Inflammatory macrophage treated with lipopolysaccharide for 4 hours (primary cell): ENCODE measurements around the gene TYMP.

Source experiments
- DNase-seq: peaks from one replicate; pipeline ENCODE4 v3.0.0-alpha.2; 2020

The TYMP gene

DNA sequence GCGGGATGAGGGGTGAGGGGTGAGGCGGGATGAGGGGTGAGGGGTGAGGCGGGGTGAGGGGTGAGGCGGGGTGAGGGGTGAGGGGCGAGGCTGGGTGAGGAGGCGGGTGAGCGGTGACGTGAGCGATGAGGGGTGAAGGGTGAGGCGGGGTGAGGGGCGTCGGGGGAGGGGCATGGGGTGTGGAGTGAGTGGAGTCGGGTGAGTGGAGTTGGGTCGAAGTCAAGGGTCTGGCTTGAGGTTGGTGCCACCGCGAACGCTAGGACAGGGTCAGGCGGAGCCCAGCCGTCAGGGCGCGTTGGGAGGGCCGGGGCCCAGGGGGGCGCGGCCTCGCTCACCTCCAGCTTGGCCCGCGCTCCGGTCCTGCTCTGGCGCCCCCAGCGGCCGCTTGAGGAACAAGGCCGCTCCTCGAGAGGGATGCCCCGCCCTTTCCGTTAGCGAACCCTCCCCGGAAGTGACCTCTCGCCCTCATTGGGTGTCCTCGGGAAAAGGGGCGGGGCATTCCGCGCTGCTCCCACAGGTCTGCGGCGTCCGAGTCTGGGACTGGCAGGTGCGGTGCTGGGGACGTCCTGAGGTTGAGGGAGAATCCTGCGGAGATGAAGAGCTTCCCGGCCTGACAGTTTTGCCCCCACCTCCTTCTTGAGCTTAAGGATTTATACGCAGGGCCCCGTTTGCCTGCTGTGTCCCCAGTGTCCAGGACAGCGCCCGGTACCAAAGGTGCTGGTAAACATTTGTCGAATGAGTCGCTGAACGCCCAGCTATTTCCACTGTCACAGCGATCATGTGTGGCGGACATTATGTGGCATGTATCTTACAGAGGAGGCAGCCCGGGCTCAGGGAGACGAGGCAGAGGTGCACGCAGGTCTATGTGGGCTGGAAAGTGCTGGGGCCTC lies 33.0 kb upstream of the TYMP start, which contains the start of gene SYCE3:
TSS of gene SYCE3 (minus strand) at position 397 of the 890 bp plus-strand sequence. CDS start 6,514 bp downstream, outside the sequence.
- peak; percentile 96 for DNase-seq

DNA sequence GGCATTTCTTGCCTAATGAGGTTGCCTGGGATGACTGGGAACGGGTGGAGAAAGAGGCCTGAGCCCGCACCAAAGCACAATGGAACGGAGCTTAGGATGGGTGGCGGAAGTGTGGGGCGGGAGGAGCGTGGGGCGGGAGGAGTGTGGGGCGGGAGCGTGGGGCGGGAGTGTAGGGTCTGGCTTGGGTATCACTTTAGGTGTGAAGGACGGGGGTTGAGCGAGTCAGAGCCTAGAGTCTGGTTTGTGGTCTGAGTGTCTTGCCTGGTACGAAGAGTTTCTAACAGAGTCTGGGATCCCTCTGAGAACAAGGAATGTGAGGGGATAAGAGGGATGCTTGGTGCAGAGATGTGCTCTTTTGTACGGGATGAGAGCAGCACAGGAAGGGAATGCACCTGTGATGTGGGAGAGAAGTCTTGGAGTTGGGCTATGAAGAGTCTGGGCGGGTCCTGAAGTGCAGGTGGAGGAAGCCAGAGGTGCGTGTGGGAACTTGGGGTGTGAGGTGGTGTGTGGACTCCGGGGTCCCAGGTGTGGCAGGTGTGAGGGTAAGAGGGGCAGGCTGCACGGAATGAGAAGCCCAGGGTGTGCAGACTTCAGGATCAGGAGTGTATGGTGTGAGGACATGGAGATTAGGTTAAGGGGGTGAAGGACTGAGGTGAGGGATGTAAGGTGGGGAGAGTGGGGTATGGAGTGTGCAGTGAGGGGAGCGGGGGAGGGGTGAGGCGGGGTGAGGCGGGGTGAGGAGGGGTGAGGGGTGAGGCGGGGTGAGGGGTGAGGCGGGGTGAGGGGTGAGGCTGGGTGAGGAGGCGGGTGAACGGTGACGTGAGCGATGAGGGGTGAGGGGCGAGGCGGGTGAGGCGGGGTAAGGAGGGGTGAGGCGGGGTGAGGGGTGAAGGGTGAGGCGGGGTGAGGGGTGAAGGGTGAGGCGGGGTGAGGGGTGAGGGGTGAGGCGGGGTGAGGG lies 31.9 kb upstream of the TYMP start:
- no peak for DNase-seq

DNA sequence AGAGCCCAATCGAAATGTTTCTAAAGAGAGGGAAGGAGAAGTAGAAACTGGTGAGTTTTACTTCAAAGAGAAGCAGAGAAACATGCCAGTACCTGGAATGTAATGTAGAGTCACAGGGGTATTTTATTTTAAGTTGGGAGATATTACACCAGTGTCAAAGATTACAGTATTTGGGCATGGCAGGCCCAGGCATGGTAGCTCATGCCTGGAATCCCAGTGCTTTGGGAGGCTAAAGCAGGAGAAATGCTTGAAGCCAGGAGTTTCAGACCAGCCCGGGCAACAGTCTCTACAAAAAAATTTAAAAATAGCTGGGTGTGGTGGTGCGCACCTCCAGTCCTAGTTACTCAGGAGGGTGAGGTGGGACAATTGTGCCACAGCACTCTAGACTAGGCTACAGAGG lies 30.2 kb upstream of the TYMP start:
- no peak for DNase-seq

DNA sequence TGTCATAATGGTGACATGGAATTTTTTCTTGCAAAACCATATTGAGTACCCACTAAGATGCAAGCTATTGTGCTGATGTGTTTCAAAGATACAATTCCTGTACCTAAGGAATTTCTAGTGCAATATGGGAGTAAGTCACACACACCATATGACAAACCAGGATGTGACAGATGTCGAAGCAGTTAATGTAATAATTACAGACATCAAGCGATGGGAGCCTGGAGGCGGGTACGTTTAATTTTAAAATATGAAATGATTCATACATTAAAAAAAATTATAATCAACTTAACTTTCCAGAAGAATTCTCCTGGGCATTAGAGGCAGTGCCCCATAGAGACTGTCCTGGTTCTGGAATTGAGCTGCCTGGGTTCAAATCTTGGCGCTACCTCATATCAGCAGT lies 26.9 kb upstream of the TYMP start:
- no peak for DNase-seq

DNA sequence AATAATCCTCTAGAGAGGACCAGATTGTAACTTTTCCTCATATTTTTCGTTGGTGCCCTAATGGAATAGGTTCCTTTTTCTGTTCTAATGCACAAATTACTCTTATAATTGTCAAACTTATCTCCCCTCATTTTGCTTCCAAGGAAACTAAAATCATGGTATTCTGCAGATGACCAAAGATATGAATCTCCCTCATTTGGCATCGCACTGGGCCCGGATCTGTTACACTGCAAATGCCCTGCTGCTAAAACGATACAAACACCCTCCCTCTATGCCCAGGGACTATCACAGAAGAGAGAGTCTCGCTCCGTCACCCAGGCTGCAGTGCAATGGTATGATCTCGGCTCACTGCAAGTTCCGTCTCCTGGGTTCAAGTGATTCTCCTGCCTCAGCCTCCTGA lies 23.5 kb upstream of the TYMP start:
- no peak for DNase-seq

DNA sequence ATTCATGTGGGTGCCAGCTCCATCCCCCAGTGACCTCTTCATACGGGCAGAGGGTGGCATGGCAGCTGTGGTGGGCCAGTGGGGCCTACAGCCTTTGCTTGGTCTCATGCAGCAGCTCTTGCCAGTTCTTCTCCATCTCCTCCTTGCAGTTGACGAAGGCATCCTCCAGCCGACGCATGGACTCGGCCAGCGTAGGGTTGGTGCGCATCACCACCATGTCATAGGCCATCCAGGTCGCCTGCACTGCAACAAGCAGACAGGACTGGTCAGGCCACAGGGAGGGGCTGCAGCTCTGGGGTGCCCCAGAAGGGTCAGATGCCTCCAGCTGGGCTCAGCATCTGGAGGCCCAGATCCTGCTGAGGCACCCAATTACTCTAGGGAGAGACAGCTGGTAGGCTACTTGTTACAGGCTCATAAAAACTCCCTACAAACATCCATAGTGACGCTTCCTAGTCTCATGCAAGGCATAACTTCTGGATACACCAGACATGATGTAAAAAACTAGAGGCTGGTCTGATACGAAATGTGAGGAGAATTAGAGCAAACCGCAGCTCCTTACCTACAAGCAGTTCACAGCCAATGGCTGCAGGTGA lies 21.4 kb upstream of the TYMP start:
- DNase-seq = no peak

DNA sequence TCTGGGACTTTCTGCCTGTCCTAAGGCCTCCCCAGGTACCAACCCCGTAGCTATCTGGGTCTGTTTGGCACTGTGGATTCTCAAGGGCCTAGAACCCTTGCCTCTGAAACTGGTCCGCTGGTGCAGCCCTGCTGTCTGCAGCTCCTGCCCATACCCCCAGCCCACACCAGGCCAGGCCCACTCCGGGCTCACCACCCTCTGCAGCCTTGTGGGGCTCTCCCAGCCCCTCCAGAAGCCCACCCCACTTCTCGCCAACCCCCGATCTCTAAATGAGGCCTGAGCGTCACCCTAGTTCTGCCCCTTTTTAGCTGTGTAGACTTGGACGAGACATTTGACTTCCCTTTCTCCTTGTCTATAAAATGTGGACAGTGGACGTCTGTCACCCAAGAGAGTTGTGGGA lies 20.6 kb upstream of the TYMP start:
- DNase-seq = no peak

DNA sequence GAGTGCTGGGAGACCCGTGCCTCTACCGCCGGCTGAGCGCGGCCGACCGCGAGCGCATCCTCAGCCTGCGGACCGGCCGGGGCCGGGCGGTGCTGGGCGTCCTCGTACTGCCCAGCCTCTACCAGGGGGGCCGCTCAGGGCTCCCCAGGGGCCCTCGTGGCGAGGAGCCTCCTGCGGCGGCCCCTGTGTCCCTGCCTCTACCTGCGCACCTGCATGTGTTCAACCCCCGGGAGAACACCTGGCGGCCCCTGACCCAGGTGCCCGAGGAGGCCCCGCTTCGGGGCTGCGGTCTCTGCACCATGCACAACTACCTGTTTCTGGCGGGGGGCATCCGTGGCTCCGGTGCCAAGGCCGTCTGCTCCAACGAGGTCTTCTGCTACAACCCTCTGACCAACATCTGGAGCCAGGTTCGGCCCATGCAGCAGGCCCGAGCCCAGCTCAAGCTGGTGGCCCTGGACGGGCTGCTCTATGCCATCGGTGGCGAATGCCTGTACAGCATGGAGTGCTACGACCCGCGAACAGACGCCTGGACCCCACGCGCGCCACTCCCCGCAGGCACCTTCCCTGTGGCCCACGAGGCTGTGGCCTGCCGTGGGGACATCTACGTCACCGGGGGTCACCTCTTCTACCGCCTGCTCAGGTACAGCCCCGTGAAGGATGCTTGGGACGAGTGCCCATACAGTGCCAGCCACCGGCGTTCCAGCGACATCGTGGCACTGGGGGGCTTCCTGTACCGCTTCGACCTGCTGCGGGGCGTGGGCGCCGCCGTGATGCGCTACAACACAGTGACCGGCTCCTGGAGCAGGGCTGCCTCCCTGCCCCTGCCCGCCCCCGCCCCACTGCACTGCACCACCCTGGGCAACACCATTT lies 19.3 kb upstream of the TYMP start:
- no peak for DNase-seq

DNA sequence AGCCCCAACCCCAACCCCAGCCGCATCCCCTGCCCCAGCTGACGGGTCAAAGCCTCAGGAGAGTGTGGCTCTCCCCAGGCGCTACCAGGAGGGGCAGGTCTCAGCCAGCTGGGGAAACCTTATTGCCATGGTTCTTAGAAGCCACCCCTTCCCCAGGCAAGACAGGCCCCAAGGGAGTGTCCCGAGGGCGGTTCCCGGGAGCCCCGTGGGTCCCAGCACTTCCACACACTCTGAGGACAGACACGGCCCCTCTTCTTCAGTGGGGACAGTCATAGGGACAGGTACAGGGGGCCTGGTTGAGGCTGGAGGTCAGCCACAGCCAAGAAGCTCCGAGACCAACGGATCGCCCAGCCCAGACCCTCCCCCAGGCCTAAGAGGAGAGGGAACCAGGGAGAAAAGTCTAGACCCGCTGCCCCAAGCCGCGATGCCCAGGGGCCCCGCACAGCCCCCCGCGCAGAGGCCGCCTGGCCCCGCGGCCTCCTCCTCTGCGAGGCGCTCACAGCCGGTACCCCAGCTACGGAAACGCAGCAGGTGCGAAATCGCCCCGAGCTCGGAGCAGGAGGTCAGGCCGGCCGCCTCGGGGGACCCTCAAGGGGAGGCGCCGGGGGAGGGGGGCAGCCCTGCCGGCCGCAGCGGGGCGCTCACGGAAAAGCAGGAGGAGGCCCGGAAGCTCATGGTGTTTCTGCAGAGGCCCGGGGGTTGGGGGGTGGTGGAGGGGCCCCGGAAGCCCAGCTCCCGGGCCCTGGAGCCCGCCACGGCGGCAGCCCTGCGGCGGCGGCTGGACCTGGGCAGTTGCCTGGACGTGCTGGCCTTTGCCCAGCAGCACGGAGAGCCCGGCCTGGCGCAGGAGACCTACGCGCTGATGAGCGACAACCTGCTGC lies 18.5 kb upstream of the TYMP start:
- DNase-seq = no peak

DNA sequence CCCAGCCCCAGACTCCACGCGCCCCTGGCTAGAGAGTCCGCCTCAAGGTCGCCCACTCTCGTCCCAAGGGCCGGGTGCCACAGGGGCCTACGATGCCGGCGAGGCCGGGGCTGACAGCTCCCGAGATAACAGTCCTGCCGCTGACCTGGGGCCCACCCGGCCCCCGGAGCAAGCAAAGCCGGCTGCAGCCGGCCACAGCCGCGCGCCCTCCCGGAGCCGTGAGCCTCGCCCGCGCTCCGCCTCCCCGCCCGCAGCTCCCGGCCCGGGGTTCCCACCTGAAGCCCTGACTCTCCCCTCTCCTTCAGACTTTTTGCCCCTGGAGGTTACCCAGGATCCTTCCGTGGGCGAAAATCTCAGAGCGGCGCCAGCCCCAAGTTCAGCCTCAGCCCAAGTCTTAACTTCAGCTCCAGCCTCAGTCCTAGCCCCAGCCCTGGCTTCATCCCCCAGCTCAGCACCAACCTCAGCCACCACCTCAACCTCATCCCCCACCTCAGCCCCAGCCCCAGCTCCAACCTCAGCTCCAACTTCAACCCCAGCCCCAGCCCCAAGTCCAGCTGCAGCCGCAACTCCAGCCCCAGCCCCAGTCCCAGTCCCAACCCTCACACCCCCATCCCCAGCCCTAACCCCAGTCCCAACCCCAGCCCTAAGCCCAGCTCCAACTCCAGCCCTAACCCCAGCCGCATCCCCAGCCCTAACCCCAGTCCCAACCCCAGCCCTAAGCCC lies 17.6 kb upstream of the TYMP start:
- DNase-seq = no peak

DNA sequence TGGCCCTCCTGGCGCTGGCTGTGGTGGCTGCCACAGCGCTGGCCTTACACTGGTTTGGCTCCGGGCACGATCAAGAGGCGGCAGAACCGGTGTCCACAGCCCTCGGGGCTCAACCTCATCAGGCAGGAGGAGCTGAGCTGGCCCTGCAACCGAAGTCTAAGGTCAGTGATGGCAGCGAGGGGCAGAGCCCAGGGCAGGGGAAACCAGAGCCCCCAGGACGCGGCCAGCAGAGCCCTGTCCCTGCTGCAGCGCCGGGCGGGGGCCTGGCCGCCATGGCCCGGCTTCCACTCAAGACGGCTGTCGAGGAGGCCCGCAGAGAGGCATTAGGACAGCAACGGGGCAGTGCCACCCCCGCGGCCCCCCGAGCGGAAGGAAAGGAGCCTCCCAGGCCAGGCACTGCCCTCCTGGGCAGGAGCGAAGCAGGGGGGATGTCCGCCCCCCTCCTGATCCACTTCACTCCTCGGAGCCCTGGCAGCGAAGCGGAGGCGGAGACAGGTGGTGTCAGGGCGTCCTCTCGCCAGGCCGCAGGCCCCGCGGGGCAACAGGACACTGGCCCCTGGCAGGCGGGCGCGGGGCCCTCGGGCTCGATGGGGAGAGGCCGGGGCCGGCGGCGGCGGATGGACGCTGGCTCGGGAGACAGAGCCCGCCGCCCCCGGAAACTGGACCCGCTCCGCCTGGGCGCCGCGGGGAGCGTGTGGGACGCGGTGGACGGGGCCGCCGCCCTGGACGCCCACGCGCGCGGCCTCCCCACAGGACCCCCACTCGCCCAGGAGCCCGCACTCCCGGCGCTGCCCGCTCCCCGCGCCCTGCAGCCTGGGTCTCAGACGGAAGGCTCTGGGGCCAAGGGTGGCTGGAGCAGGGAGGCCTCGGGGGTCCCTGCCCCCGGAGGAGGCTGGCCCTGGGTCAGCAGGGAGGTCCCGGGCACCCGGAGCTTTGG lies 16.8 kb upstream of the TYMP start:
- no peak for DNase-seq

DNA sequence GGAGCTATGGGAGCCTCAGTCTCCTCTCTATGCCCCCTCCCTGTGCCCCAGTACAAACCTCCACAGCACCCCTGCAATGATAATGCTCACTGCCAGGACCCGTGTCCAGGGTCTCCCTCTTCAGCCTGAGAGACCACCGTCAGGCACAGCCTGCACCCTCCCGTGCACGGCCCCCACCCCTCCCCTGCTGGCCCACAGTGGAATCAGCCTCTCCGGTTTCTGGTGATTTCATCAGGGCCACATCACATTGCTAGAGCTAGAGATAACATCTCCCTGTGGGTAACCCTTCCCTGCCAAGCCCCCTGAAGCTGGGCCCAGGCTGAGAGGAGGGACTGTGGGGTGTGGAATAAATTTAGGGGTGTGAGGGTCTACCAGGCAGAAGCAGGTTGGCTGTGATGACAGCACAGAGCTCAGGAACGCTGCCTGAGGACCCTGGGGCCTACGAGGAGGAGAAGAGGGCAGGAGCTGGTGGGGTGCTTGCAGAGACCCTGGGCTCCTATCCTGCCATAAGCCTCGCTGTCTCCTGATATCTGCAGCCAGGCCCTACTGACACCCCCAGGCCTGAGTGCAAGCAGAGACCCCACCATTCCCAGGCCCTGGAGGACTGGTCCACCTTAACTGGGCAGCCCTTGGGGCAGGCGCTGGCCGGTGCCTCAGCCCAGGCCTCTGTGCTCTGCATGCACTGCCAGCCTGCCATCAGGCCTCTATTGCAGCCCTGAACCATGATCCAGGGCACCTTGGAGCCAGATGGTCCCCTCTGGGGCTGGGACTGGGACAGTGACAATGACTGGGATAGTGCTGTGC lies 15.9 kb upstream of the TYMP start, which contains the start of gene KLHDC7B:
TSS of gene KLHDC7B (plus strand) at position 378 of the 804 bp plus-strand sequence. CDS start at position 723, 345 bp downstream.
- no peak for DNase-seq

DNA sequence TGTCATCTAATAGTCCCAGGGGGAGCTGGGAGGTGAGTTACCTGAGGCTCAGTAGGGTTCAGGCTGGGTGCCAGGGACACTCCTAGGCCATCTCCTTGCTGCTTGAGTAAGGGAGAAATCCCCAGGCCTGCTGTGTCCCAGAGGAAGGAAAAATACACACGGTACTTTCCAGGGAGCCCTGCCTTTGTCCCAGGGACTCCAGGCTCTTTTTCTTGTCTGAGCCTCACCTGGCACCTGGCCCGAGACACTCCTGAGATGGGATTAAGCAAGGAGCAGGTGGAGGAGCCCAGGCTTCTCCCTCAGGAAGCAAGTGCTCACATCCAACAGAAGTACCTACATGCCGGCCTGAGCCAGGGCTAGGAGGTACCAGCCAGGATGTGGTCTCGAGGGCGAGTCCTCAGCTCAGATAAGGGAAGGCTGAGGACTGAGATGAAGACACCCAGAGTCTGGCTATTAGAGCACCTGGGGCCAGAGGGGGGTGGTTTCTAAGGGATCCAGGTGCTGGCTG lies 15.0 kb upstream of the TYMP start:
- no peak for DNase-seq

DNA sequence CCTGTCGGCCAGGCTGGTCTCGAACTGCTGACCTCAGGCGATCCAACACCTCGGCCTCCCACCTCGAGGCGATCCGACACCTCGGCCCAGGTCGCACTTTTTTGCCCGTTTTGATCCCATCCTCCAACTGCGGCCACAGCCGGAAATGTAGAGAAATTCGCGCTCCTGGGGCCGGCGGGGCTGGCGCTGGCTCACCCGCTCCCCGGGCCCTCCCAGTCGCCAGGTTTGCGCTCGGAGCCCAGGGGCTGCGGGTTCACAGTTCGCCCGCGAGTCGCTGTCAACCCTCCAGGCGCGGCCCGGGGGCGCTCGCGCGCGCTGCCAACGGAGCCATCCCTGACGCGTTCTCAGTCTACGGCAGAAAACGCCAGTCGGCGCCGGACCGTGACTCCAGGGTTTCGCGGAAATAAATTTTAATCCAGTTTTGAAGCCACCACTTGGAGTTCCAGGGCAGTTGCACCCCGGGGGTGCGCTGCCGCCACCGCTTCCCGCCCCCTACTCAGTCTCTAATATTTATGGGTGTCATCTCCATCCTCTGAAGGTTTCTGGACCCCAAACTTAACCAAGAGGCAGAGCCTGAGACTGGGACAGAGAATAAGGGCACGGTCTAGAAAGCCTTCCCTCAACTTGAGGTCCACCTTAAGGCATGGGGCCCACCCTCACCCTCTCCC lies 14.4 kb upstream of the TYMP start:
- DNase-seq = peak; percentile 81

DNA sequence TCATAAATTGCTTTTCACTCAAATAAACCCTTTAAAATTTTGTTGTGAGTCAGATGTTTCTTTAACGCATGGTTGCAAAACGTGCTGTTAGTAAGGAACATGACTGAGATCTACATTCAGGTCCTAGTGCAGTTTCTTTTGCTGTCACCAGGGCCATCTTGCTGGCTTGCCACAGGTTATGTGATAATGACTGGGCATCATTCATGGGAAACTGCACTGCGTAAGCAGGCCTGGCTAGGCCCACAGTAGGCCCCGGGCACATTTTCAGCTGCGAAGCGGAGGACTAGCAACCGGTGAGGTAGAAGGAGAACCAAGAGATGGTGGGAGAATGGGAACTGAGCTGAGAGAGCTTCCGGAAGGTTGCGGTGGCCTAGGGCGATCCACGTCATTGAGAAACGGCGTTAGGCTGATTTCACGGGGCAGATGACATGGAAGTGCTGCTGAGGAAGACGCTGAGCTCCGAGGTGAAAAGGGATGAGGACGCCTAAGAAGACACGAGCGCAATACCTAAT lies 12.7 kb upstream of the TYMP start:
- peak; percentile 98 for DNase-seq

DNA sequence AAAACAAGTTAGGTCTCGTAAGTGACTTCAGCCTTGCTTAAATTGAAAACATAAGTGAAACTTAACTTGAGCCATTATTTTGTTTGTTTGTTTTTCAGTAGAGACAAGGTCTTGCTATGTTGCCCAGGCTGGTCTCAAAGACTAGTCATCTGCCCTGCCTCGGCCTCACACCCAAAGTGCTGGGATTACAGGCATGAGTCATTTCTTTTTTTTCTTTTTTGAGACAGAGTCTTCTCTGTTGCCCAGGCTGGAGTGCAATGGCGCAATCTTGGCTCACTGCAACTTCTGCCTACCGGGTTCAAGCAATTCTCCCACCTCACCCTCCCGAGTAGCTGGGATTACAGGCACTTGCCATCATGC lies 11.8 kb upstream of the TYMP start:
- peak; percentile 98 for DNase-seq

DNA sequence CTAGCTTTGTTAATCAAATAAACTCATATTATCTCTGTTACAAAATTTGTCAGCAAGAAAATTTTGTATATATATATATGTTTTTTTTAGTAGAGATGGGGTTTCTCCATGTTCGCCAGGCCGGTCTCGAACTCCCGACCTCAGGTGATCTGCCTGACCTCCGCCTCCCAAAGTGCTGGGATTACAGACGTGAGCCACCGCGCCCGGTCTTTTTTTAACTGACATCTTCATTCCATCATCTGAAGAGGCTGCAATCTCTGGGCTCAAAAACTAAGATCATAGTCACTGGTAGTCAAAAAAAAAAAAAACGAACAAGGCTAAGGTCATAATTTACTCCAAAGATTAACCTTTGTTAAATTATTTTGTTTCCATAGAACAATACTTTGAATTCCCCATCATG lies 10.6 kb upstream of the TYMP start:
- DNase-seq = no peak
